Erythroblast (primary cell): ENCODE results near the gene SLC35G1.

Source experiments
- GATA1 ChIP-seq: IDR thresholded peaks from 2 replicates; pipeline ENCODE4 v1.6.1; 2011; ENCODE audit warnings: low read depth, mild to moderate bottlenecking, control low read depth, low read length, moderate library complexity
- POLR2A ChIP-seq: IDR thresholded peaks from 2 replicates; pipeline ENCODE4 v1.6.1; 2011; ENCODE audit warnings: mild to moderate bottlenecking, low read length

GRCh38 chr10:93873420-93874115 is 20.2 kb upstream of the SLC35G1 start:
- TF ChIP-seq POLR2A = no peak
- no peak for TF ChIP-seq GATA1
